Erythroblast (primary cell): ENCODE data around the gene NOVA2.

ENCODE experiments used
- GATA1 ChIP-seq: IDR thresholded peaks from 2 replicates; pipeline ENCODE4 v1.6.1; 2011; ENCODE audit warnings: low read depth, mild to moderate bottlenecking, control low read depth, low read length, moderate library complexity
- POLR2A ChIP-seq: IDR thresholded peaks from 2 replicates; pipeline ENCODE4 v1.6.1; 2011; ENCODE audit warnings: mild to moderate bottlenecking, low read length

- no peak for TF ChIP-seq POLR2A
- TF ChIP-seq GATA1, result no peak
Measured at GRCh38 chr19:46019270-46019669, 45.6 kb upstream of the NOVA2 start.
